Ammon's horn (tissue), 1 donor: ENCODE measurements around the gene ANKRD49.
"Not testable (repeated sequence)": the region's sequence is repeated elsewhere in the genome, so short reads cannot be mapped to it uniquely, and the experiment has no call there.

ENCODE experiments used
- DNase-seq: peaks from one replicate; pipeline ENCODE4 v3.0.0-alpha.2; 2016; ENCODE audit warnings: low spot score

Gene ANKRD49, protein sequence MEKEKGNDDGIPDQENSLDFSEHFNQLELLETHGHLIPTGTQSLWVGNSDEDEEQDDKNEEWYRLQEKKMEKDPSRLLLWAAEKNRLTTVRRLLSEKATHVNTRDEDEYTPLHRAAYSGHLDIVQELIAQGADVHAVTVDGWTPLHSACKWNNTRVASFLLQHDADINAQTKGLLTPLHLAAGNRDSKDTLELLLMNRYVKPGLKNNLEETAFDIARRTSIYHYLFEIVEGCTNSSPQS

DNA sequence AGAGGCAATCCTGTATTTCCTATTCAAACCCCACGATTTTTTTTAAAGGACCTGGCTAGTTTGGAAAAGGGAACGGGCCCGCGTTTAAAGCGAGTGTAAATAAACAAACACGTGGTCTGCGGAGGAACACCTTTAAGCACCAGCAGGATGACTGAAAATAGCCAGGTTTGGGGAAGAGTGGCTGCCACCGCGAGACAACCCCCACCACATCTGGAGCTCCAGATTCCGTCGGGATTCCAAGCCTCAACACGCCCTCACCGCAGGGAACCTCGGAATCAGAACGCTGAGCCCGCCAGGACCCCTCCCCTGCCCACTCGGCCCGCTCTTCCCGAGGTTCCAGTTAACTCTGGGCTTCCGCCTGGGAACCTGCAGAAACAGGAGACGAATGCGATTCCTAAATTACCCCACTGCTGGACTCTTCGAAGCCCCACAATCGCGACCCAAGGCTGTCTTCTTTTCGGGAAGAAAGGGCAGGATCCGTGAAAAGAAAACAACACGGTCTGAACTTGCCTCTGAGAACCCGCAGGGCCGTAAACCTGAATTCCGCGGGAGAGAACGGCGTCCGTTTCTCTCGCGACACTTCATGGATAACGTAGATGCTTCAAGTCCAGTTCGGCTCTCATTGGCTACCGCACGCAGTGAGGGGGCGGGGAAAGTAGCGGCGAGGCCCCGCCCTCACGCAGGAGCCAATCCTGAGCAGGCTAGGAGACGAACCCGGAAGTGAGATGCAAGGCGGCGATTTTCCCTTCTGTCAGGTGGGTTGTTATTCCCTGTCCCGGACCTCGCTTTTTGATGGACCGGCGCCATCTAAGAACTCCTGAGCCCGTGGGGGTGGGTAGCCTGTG lies at the start of gene ANKRD49, which contains the start of gene MRE11:
Gene ANKRD49, plus strand, starts transcription at position 704 of the 845 bp plus-strand sequence. CDS start 2,710 bp downstream, outside the sequence.
Gene MRE11, minus strand, starts transcription at position 564 of the 845 bp plus-strand sequence. CDS start 1,043 bp downstream, outside the sequence.
- peak; percentile 99 for DNase-seq

DNA sequence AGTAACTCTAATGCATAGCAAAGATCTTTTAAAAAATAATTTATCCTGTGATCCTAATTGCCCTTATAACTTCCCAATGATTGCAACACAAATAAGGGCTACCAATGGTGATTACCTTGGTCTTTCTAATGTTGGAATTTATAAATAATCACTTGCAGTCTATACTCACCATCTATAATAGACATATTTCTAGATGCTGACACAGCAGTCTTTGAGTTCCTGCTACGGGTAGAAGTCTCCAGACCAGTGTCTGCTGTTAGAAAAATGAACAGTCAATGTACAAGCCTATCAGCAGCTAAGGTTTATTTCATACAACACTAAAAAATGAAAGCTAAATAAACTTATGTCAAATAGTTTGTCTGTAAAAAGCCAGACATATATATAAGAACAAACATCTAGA lies 48.1 kb upstream of the ANKRD49 start:
- DNase-seq, result no peak

DNA sequence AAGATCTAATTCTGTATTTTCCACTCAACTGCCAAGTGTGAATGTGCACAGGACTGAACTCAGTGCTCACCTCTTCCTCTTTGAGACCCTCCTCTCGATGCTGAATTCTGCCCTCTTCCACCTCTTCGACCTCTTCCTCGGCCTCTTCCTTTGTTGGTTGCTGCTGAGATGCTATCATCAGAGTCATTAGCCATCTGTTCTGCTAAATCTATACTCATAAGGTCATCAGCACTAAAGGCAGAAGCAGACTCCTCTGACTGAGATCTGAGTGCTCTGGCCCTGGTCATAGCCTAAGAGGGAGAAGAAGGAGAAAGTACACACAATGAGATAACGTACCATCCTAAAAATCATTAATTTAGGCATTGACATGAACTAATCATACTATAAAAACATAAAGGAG lies 46.6 kb upstream of the ANKRD49 start:
- DNase-seq, result no peak

DNA sequence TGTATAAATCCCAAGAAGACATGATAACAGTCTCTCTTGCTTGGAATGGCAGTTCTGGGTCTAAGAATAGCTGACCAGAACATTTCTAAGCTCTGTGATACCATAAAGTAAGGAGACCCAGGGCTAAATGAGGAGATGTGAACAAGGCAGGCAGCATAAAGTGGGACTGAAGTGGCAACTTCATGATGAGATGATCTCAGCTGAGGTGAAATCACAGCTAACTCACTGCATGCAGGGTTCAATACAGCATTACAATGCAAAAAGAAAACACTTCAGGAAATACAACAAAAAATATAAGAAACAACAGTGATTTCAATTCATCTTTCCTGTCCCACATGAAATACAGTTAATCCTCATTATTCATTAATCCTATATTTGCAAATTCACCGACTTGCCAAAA lies 44.8 kb upstream of the ANKRD49 start:
- no peak for DNase-seq

DNA sequence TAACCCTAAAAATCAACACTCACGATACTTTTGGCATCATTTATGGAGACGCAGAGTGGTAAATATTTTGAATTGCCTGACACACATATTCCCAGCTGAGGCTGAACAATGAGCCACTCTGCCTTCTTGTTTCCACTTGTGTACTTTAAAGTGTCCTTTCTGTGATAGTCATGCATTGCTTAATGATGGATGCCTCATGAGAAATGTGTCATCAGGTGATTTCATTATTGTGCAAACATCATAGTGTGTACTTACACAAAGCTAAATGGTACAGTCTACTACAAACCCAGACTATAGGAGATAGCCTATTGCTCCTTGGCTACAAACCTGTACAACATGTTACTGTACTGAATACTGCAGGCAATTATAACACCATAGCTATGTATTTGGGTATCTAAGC lies 44.3 kb upstream of the ANKRD49 start:
- no peak for DNase-seq

DNA sequence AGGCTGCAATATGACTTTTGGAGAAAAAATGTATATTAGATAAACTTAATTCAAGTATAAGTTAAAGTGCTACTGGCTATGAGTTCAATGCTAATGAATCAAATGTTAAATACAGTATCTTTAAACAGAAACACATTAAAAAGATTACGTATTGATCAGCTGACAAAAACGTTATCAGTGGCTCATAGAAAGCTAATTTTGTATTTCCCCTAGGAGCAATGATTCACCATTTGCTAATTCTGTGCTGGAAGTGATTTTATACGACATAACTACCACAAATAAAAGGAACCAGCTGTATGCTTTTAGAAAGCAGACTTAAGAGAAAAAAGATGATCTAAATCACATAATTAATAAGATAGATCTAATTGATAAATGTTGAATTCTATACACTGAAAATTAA lies 43.7 kb upstream of the ANKRD49 start:
- DNase-seq, result no peak

DNA sequence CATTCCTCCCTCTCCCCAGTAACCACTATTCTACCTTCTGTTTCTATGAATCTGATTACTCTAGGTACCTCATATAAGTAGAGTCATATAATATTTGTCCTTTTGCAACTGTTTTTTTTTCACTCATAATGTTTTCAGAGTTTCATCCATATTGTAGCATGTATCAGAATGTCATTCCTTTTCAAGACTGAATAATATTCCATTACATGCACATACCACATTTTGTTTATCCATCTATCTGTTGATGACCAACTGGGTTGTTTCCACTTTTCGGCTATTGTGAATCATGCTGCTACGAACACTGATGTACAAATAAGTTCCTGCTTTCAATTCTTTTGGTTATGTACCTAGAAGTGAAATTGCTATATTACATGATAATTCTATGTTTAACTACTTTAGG lies 40.8 kb upstream of the ANKRD49 start:
- no peak for DNase-seq

DNA sequence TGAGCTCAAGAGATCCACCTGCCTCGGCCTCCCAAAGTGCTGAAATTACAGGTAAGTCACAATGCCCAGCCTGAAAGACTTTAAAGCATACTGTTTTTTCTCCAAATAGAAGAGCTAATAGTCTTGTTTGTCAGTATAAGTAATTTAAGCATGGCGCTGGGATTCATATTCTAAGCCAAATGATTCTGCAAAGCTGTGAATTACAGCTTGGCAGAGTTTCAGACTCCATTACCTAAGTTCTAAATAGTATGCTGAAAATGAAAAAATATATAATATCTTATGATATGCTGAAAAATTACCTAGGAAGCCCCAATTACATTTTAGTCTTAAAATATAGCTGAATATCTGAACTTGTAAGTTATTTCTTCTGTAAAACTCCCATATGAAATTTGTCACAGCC lies 39.5 kb upstream of the ANKRD49 start:
- DNase-seq, result no peak

DNA sequence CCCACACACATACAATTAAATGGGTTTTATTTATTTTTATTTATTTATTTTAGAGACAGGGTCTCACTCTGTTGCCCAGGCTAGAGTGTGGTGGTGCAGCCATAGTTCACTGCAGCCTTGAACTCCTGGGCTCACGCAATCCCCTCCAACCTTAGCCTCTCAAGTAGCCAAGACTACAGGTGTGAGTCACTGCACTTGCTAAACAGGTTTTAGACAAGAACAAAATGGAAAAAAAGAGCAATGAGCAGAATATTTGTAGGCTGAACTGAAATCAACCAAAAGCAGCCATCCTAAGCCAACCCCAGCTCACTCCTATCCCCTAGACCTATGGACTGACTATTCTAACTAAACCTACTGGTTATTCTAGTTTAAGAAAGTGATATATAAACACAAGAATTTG lies 37.9 kb upstream of the ANKRD49 start:
- no peak for DNase-seq

DNA sequence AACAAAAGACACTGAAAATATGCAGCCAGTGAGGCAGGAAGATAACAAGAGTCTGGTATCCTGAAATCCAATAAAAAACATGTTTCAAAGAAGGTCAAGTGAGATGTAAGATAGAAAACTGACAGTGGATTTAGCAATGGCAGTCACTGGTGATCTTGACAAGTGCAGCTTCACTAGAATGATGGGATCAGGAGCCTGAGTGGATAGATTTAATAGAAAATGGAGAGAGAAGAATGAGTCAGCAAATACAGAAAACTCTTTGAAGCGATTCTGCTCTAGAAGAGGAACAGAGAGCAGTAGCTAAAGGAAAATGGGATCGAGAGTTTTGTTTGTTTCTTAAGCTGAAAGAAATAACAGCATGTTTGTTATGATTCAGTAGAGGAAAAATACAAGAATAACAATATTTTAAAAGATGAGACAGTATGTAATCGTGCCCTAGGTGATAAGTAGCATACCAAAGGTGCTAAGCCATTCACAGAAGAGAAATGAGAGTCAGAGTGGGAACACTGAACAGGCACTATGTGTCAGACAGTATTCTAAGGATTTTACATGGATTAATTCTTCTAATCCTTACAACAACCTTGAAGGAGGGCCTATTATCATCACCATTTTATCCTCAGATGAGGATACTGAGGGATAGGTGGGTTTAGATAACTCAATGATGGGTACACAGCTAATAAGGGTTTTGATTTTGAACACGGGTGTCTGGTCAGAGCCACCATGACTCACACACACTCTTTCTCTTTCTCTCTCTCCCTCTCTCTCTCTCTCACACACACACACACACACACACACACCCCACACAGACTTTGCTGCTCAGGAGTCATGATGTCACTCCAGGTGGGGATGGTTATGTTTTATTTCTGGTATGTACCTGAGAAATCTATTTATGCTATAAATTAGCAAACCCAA lies 36.4 kb upstream of the ANKRD49 start:
- no peak for DNase-seq

DNA sequence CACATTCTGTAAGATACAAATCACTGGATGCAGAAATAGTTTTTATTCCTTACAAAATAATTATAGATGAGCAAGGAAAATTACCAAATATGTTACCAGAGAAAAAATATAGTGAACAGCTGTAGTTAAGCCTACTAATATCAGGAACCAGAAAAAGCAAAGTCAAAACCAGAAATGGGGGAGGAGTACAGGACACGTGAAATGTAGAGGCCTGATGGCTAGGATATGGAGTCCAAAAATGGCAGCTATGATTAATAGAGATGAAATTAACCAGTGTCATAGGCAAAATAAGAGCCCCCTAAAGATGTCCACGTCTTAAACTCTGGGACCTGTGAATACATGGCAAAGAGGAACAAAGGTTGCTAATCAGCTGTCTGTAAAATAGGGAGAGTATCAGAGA lies 34.2 kb upstream of the ANKRD49 start:
- no peak for DNase-seq

DNA sequence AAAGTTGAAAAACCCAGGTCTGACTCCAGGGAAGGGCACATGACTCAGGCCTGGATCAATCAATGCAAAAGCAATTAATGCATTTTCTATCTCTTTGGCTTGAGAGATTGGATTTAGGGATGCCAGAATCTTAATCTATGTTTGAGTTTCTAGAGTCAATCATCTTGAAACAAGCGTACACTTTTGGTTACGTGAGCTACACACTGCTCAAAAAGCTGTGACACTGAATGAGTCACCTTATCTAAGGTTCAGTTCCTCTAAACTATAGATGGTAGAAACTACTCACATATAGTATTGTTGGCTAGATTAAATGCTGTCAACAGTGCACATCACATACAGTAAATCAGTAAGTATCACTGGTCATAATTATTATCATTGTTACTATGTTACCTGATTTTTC lies 24.4 kb upstream of the ANKRD49 start:
- no peak for DNase-seq

DNA sequence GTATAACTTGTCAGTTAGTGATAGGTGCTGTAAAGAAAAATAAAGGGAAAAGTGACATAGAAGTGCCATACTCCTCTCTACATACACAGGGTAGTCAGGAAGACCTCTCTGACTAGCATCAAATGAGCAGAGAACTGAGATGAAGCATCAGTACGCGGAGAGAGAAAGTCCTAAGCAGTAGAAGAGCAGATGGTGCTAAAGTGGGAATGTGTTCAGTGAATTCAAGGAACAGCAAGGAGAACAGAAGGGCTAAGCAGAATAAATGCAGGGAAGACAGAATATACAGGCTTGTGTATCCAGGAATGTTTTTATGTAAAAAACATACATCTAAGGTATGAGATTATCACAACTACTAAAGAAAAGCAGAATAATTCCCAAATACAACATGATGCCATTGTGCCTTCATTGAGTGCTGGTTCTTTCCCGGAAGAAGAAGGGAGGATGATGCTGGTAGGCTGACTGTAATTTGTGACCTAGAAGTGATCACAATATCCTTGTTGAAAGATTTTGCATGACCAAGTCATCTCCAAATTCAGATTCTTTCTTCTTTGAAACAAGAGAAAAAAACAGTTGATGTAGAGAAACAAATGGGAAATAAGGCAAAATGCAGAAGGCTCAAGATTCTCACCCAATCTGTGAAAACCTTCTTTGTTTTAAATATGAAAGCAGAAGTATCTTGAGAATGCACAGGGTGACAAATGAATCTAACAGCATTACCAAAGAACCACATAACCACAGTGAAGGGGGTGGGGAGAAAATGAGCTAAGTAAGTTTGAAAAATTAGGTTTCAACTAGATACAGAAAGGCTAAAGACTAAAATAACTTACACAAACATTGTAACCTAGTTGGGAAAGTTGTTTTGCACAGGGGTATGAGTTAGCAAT lies 20.6 kb upstream of the ANKRD49 start:
- no peak for DNase-seq

DNA sequence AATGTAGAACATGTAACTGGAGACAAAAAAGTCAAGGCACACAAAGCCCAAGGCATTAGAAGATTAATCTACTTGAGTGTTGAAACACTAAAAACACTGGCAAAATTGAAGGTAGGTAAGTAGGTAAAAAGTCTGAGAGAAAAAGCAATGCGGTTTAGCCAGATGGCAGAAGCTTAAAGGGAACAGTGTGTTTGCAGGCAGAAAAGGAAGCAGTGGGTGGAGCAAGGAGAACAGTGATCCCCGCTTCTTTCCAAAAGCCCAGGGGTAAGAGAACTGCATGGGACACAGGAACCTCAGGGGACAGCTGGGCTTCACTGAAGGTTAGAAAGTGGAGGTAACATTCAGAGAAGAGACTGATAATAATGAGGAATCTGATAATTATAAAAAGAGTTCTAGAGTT lies 16.2 kb upstream of the ANKRD49 start:
- DNase-seq, result no peak

DNA sequence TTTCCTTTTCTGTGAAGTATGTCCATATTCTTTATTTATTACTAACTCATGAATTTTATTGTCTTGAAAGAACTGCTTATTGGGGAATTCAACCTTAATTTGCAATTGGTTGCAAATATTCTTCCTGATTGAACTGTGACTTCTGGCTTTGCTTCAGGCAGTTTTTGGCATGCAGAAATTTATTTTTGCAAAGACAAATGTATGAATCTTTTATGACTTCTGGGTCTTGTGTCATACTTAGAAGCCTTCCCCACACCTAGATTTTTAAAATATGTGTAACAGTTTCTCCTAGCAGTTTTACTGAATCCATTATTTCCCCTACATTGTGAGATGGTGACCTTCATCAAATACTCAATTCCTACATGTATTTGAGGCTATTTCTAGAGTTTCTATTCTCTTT lies 12.4 kb upstream of the ANKRD49 start:
- DNase-seq, result no peak

DNA sequence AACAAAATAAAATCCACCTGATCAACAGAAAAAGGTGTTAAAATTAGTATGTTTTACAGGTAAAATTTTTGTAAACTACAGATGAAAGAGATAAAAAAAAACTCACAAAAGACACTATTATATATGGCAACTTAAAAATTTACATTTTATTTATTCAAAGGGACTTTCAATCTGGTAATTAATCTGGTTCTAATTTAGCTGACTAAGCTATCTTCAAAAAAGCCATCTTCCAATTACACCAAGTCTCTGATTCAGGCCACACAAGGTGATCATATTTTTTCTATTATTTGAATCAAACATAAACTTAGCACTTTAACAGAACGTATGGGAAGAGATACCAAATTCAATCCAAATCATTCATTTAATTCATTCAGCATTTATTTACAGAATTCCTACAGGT lies 7.7 kb upstream of the ANKRD49 start:
- no peak for DNase-seq

DNA sequence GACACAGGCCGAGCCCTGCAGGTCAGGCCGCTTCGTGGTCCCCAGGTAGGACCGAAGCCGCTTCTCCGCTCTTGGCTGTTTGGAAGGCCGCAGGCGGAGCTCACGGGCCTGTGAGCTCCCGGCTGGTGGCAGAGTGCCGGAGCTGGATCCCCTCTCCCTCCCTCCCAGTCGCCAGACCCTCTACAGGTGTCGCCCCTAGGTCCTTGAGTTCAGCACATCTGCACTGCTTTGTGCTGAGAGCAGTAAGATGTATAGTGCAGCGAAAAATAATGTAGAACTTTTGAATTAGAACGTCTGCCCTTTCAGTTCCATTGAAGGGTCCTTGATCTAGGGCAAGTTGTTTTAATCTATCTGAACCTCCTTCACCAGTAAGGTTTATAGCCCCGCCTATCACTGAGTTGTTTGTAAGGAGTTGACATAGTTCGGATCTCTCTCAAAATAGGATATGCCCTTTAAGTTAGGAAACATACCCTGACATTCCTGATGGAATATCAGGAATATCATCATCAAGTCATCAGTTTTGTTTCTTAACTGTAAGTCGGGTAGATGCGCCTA lies 419 bp downstream of the ANKRD49 start:
- no peak for DNase-seq

DNA sequence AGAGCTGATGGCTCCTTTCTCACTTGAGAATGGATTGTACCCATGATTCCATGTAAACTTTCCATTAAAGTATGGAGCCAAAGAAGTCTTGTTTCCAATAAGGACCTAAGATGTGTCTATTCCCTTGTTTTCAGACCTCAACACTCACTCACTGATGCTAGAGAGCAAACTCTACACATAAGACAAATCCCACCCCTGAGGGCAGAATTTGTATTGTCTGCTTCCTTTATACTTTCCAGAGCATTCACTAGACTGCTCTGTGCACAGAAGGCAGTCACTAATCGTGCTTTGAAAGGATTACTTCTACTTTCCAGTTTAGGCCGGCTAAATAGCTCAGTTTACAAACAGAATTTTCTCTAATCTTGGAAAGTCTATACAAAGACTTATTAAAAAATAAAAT lies 6.4 kb downstream of the ANKRD49 start:
- no peak for DNase-seq

DNA sequence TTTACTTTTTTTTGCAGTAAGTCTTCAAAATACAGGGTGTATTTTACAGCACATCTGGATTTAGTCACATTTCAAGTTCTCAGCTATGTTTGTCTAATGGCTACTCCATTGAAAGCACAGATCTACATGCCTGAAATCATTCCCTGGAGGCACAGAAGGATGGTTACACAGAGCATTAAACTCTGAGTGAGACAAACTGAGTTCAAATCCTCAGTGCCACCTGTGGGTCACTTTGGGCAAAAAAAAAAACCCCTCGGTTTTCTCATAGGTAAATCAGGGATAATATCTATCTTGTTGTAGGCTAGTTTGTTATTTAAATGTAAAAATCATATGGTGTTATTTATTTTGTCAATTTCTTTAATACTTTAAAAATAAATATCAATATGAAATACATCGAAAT lies 7.7 kb downstream of the ANKRD49 start:
- no peak for DNase-seq

DNA sequence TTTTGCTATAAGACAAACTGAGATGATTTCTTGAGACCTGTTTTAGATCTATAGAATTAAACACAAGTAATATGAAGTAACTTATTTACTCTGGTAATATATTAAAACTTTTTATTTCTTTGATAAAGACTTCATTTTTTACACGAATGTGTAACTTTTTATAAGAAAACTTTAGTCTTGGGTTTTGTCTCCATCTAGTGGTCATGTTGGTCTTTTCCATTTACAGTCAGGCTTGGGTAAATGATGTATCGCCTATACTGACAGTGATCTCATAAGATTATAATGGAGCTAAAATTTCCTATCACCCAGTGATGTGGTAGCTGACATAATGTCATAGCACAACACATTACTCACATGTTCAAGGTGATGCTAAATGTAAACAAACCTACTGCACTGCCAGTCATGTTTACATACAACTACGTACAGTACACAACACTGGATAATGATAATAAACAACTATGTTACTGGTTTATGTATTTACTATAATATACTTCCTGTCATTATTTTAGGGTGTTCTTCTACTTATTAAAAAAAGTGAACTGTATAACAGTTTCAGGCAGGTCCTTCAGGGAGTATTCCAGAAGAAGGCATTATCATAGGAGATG lies 11.0 kb downstream of the ANKRD49 start:
- DNase-seq, result peak; percentile 43

DNA sequence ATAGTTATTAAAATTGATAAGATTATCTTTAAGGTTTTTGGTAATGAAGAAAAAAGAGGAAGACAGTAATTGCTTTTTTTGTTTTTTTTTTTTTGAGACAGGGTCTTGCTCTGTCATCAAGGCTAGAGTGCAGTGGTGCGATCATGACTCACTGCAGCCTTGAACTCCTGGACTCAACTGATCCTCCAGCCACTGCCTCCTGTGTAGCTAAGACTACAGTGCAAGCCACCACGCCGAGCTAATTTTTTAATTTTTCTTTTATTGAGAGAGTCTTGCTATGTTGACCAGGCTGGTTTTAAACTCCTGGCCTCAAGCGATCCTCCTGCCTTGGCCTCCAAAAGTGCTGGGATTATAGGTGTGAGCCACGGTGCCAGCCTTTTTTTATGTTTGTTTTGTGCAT lies 12.7 kb downstream of the ANKRD49 start:
- DNase-seq, result not testable (repeated sequence)
